Caco-2 (cell line): Measurements from ENCODE around the gene UGP2. TPM values are rescaled to one million over a fixed set of nuclear protein-coding genes. Genes with fewer than 3 reads are reported as not detected.
A peak's percentile ranks its signal among the peaks of the same experiment; 100 is the strongest.

Experiments used
- BruUV-seq: library from RNA; stranded (reverse); fragments of 400-500 nt; replicated peaks from 2 replicates; lab custom pipeline; 2021; lab: Mats Ljungman, UMichigan
- CTCF ChIA-PET: fragments of 300-600 bp; sonication (Branson Sonifier 250); formaldehyde crosslinking; loops from one replicate; lab custom pipeline; 2022; ENCODE audit warnings: antibody characterized with exemption; lab: Charles Lee
- POLR2A ChIA-PET: fragments of 300-600 bp; sonication (Branson Sonifier 250); formaldehyde crosslinking; loops from one replicate; lab custom pipeline; 2022; ENCODE audit warnings: antibody characterized with exemption; lab: Charles Lee
- DNase-seq, 2 experiments: peaks; one replicate each; pipeline versions ENCODE4 v3.0.0 to v3.0.0-alpha.2; 2020 to 2022
- H3K27me3 ChIP-seq: replicated peaks from 2 replicates; pipeline ENCODE4 v1.6.0; 2011; ENCODE audit warnings: low read length; ENCODE audit not compliant: control insufficient read depth, insufficient read depth
- H3K36me3 ChIP-seq: 2 replicates; pipeline ENCODE4 v1.5.1; 2011; ENCODE audit warnings: low read length; ENCODE audit not compliant: control insufficient read depth, insufficient read depth
- H3K4me1 ChIP-seq: fragments of 250-450 bp; sonication (Bioruptor Pico); 2 replicates; pipeline ENCODE4 v1.5.1; 2020; ENCODE audit warnings: mild to moderate bottlenecking
- H3K4me3 ChIP-seq: 2 replicates; pipeline ENCODE4 v1.5.1; 2011; ENCODE audit warnings: low read depth, mild to moderate bottlenecking, control low read depth, low read length
- H3K9me3 ChIP-seq: fragments of 250-450 bp; sonication (Bioruptor Pico); 2 replicates; pipeline ENCODE4 v1.5.1; 2020; ENCODE audit warnings: mild to moderate bottlenecking, moderate library complexity
- H3K27ac Mint-ChIP-seq: one replicate; pipeline ENCODE4 v1.8.0; 2022; ENCODE audit warnings: mixed read lengths; ENCODE audit not compliant: unreplicated experiment
- H3K27me3 Mint-ChIP-seq: one replicate; pipeline ENCODE4 v1.8.0; 2022; ENCODE audit warnings: mixed read lengths; ENCODE audit not compliant: insufficient read depth, unreplicated experiment
- H3K36me3 Mint-ChIP-seq: one replicate; pipeline ENCODE4 v1.8.0; 2022; ENCODE audit warnings: mild to moderate bottlenecking, mixed read lengths; ENCODE audit not compliant: insufficient read depth, unreplicated experiment
- H3K4me1 Mint-ChIP-seq: one replicate; pipeline ENCODE4 v1.8.0; 2022; ENCODE audit warnings: low read depth, mixed read lengths; ENCODE audit not compliant: unreplicated experiment
- H3K4me3 Mint-ChIP-seq: one replicate; pipeline ENCODE4 v1.8.0; 2022; ENCODE audit warnings: mild to moderate bottlenecking, moderate library complexity, mixed read lengths; ENCODE audit not compliant: unreplicated experiment
- H3K9me3 Mint-ChIP-seq: one replicate; pipeline ENCODE4 v1.8.0; 2022; ENCODE audit warnings: mixed read lengths; ENCODE audit not compliant: unreplicated experiment
- intact Hi-C: fragments of 100-400 bp; cut with micrococcal nuclease; formaldehyde crosslinking; loops from one replicate; pipeline ENCODE4 v1.10.0; 2022; ENCODE audit not compliant: unreplicated experiment
- total RNA-seq: library from RNA; stranded (reverse); gene quantifications from 2 replicates; pipeline ENCODE4 v1.2.3, GENCODE V29; 2022
- TF ChIP-seq, protein P1 (sequence below), 2 experiments: fragments of 200-600 bp in 1 of 2; IDR thresholded peaks; 1 replicate in 1 of 2; 2 replicates in 1 of 2; pipeline versions ENCODE4 v1.5.1 to v1.8.0; 2011 to 2022; ENCODE audit warnings: antibody characterized with exemption in 1 of 2, control low read depth in 1 of 2, inconsistent platforms in 1 of 2, low read depth in 1 of 2, low read length in 1 of 2, mild to moderate bottlenecking in 1 of 2, moderate library complexity in 1 of 2; ENCODE audit not compliant: insufficient read depth in 1 of 2, severe bottlenecking in 1 of 2, unreplicated experiment in 1 of 2

The UGP2 gene
- total RNA-seq, 1 experiment from 2014 or later: 307 TPM

DNA sequence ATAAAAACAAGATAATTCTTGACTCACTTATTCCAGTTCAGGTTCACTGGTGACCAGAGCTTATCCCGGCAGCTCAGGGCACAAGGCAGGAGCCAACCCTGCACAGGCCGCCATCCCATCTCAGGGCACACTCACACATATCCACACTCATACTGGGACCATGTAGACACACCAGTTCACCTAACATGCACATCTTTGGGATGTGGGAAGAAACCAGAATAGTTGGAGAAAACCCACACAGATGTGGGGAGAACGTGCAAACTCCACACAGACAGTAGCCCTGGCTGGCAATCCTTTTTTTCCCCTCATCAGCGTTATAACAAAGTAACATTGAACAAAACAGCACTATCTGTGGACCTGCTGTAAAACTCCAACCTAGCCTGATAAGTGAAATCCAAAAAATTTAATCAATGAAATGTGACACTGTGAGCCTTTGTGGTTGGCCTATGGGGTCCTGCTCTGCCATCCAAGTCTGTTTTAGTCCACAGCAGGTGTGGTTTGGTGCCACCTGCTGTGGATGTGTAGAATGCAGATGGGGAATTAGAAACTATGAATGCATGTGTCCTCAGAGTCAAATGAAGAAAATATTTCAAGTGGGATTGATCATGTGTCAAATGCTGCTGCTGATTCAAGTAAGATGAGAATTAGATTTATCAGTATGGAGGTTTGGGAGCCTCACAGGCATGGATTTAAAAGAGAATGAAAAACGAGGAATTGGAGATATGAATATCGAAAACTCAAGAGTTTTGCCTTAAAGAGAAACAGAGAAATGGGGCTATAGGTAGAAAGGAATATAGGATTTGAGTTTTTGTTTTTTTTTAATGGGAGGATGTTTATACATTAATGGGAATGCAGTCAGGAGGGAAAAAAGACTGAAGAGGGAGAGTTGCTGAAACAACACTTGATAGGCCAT lies 47.0 kb downstream of the UGP2 start:
- CTCF ChIA-PET: no interaction called here
- no TSS peak for BruUV-seq
- TF ChIP-seq, protein P1, sequence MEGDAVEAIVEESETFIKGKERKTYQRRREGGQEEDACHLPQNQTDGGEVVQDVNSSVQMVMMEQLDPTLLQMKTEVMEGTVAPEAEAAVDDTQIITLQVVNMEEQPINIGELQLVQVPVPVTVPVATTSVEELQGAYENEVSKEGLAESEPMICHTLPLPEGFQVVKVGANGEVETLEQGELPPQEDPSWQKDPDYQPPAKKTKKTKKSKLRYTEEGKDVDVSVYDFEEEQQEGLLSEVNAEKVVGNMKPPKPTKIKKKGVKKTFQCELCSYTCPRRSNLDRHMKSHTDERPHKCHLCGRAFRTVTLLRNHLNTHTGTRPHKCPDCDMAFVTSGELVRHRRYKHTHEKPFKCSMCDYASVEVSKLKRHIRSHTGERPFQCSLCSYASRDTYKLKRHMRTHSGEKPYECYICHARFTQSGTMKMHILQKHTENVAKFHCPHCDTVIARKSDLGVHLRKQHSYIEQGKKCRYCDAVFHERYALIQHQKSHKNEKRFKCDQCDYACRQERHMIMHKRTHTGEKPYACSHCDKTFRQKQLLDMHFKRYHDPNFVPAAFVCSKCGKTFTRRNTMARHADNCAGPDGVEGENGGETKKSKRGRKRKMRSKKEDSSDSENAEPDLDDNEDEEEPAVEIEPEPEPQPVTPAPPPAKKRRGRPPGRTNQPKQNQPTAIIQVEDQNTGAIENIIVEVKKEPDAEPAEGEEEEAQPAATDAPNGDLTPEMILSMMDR (IDR thresholded peaks at IDR 0.05; ENCODE audit: insufficient read depth in 1 of 2, low read depth in 1 of 2, low read length in 1 of 2, severe bottlenecking in 1 of 2, unreplicated experiment in 1 of 2): peak; percentile 91 to 93

DNA sequence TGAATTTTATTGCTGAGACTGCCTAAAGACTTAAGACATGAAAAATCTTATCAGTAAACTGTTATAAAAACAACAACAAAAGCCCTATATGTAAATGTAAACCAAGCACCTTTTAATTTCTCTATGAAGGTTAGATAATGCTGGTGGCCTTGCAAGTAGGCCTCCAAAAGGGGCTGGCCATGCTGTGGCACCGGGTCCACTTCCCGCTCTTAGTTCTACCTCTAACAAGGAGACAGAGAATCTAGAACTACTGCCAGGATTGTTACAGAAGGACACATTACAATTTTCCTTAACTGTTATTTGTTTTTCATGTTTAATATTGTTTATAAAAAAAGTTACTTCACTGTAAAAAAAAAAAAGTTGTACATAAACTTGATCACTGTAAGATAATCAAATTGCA lies 49.0 kb downstream of the UGP2 start:
- Histone ChIP-seq H3K4me3 (no peak overlapping the region), H3K4me1 (no peaks in the 10 kb centered on the region), H3K36me3 (peaks cover 4% of the 10 kb centered on the region), H3K27me3 (no peaks in the 10 kb centered on the region), H3K9me3 (no peaks in the 10 kb centered on the region)
- H3K9me3 Mint-ChIP-seq: no peaks in the 10 kb centered on the region
- no peak overlapping the region for H3K4me3 Mint-ChIP-seq
- intact Hi-C loops: no loop called here
- TF ChIP-seq, protein P1 (IDR thresholded peaks at IDR 0.05; ENCODE audit: insufficient read depth in 1 of 2, low read depth in 1 of 2, low read length in 1 of 2, severe bottlenecking in 1 of 2, unreplicated experiment in 1 of 2): no peak
- no peak for DNase-seq
- no TSS peak for BruUV-seq
- H3K4me1 Mint-ChIP-seq: no peaks in the 10 kb centered on the region
- H3K27ac Mint-ChIP-seq: no peak overlapping the region
- ChIA-PET CTCF (no interaction called here), POLR2A (no interaction called here)
- H3K27me3 Mint-ChIP-seq: no peaks in the 10 kb centered on the region
- H3K36me3 Mint-ChIP-seq: peaks cover 93% of the 10 kb centered on the region

More for the DNA sequence above, 47.0 kb downstream of the UGP2 start:
- H3K36me3 Mint-ChIP-seq: peaks cover 93% of the 10 kb centered on the region
- Histone ChIP-seq H3K27me3 (no peaks in the 10 kb centered on the region), H3K36me3 (peaks cover 2% of the 10 kb centered on the region), H3K4me1 (no peaks in the 10 kb centered on the region), H3K9me3 (no peaks in the 10 kb centered on the region), H3K4me3 (no peak overlapping the region)
- POLR2A ChIA-PET: no interaction called here
- no peaks in the 10 kb centered on the region for H3K27me3 Mint-ChIP-seq
- no peaks in the 10 kb centered on the region for H3K9me3 Mint-ChIP-seq
- intact Hi-C loops: loop anchor here (1.0 to 2.0 kb wide), 2 partner anchors 28 to 196 kb away; no protein-coding TSS in a partner anchor
- H3K4me1 Mint-ChIP-seq: no peaks in the 10 kb centered on the region
- H3K4me3 Mint-ChIP-seq: no peak overlapping the region
- DNase-seq: peak; percentile 53 to 72
- peak overlapping the region; percentile 13 for H3K27ac Mint-ChIP-seq

DNA sequence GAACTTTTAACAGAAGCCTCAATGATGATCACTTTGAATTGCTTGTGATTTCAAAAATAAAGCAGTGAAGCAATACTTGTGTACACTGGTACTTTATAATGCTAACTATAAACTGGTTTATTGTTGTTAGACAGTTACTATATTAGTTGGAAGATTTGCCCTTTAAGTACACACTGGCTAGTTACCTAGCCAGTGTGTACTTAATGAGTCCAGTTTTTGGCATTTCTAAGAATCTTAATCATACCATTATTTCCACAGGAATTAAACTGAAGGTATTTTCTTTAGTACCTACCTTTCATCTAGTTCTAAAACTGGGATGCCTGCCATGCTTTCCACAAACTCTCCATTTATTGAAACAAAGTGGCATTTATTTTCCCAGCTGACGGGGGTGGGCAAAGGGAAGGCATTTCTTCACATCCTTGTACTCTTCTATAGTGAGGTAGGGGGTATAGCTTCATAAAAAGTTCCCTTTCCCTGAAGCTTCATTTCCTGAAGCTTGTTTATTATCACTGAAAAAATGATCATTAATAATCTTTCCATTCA lies 49.9 kb downstream of the UGP2 start:
- Mint-ChIP-seq H3K27ac (no peak overlapping the region), H3K9me3 (no peaks in the 10 kb centered on the region), H3K36me3 (peaks cover 95% of the 10 kb centered on the region), H3K4me3 (no peak overlapping the region), H3K27me3 (no peaks in the 10 kb centered on the region), H3K4me1 (no peaks in the 10 kb centered on the region)
- no TSS peak for BruUV-seq
- H3K4me1 ChIP-seq: no peaks in the 10 kb centered on the region
- no peak overlapping the region for H3K4me3 ChIP-seq
- intact Hi-C loops: no loop called here
- H3K27me3 ChIP-seq: no peaks in the 10 kb centered on the region
- H3K36me3 ChIP-seq: peaks cover 4% of the 10 kb centered on the region
- ChIA-PET CTCF (interaction anchor here (0.6 kb wide), 1 partner anchor 26 kb away, joined by 4 read pairs; no protein-coding TSS in a partner anchor), POLR2A (no interaction called here)
- no peaks in the 10 kb centered on the region for H3K9me3 ChIP-seq
- TF ChIP-seq, protein P1 (IDR thresholded peaks at IDR 0.05; ENCODE audit: insufficient read depth in 1 of 2, low read depth in 1 of 2, low read length in 1 of 2, severe bottlenecking in 1 of 2, unreplicated experiment in 1 of 2): no peak
- DNase-seq: no peak
